Body of pancreas (tissue), 4 donors: ENCODE measurements around the gene MDM1.

Experiments
- CTCF ChIP-seq, 7 experiments: fragments of 450-650 bp in 4 of 7; fragments of 200-600 bp in 3 of 7; sonication (generic) in 3 of 7; IDR thresholded peaks; one replicate each; pipeline ENCODE4 v1.5.1; 2016 to 2019; ENCODE audit warnings: antibody characterized with exemption in 7 of 7
- POLR2A ChIP-seq, 3 donors: fragments of 450-650 bp; IDR thresholded peaks; one replicate each; pipeline ENCODE4 v1.6.1; 2016; ENCODE audit warnings: antibody characterized with exemption in 3 of 3, mild to moderate bottlenecking in 2 of 3

GRCh38 chr12:68287106-68287505 is 45.1 kb downstream of the MDM1 start:
- TF ChIP-seq POLR2A (IDR thresholded peaks at IDR 0.05) (no peak), CTCF (IDR thresholded peaks at IDR 0.05) (no peak)
